Measurements from ENCODE around the gene ESRRA.

GRCh38 chr11:64352099-64352994 is 47.0 kb downstream of the ESRRA start:
- TF ChIP-seq EZH2 (IDR thresholded peaks at IDR 0.05; ENCODE audit: low read length) (no peak), CTCF (optimal IDR thresholded peaks at IDR 0.05 in 1 of 3, IDR thresholded peaks at IDR 0.05 in 1 of 3, conservative IDR thresholded peaks at IDR 0.05 in 1 of 3; ENCODE audit: extremely low read depth in 1 of 3, insufficient read depth in 2 of 3, low read length in 3 of 3) (no peak)
